HL-60 (cell line): ENCODE data around the gene RUSC1.

Source experiments
- DNase-seq, 2 experiments: peaks; one replicate each; pipeline ENCODE4 v3.0.0-alpha.2; 2010 to 2020; ENCODE audit warnings: low read depth in 1 of 2, low spot score in 1 of 2
- H3K27ac ChIP-seq: fragments of 250-450 bp; sonication (Bioruptor Pico); replicated peaks from 2 replicates; pipeline ENCODE4 v1.5.1; 2020; ENCODE audit warnings: mild to moderate bottlenecking, moderate library complexity
- H3K27me3 ChIP-seq: fragments of 250-450 bp; sonication (Bioruptor Pico); 2 replicates; pipeline ENCODE4 v1.5.1; 2021; ENCODE audit warnings: mild to moderate bottlenecking, moderate library complexity; ENCODE audit not compliant: insufficient read depth, poor library complexity, severe bottlenecking
- H3K4me3 ChIP-seq: replicated peaks from 2 replicates; pipeline ENCODE4 v1.5.1; 2011; ENCODE audit warnings: mild to moderate bottlenecking, control low read depth, low read length; ENCODE audit not compliant: insufficient read depth
- CTCF ChIP-seq: IDR thresholded peaks from one replicate; pipeline ENCODE4 v1.5.1; 2011; ENCODE audit warnings: low read length, control low read depth, inconsistent platforms; ENCODE audit not compliant: insufficient read depth
- GABPA ChIP-seq: IDR thresholded peaks from 2 replicates; pipeline ENCODE4 v1.6.1; 2012; ENCODE audit warnings: low read depth
- POLR2AphosphoS5 ChIP-seq: IDR thresholded peaks from 2 replicates; pipeline ENCODE4 v1.6.1; 2012; ENCODE audit warnings: low read depth
- REST ChIP-seq: IDR thresholded peaks from 2 replicates; pipeline ENCODE4 v1.6.1; 2012; ENCODE audit warnings: low read depth; ENCODE audit not compliant: insufficient replicate concordance
- SPI1 ChIP-seq: IDR thresholded peaks from 2 replicates; pipeline ENCODE4 v1.6.1; 2012; ENCODE audit warnings: low read depth, mild to moderate bottlenecking, borderline replicate concordance

The RUSC1 gene

GRCh38 chr1:155293086-155293749 lies 27.5 kb upstream of the RUSC1 start:
- no peak for TF ChIP-seq POLR2AphosphoS5
- TF ChIP-seq SPI1, result no peak
- no peak overlapping the region for H3K4me3 ChIP-seq
- peaks cover 12% of the 10 kb centered on the region for H3K27me3 ChIP-seq
- DNase-seq, result no peak
- no peak overlapping the region for H3K27ac ChIP-seq

DNA sequence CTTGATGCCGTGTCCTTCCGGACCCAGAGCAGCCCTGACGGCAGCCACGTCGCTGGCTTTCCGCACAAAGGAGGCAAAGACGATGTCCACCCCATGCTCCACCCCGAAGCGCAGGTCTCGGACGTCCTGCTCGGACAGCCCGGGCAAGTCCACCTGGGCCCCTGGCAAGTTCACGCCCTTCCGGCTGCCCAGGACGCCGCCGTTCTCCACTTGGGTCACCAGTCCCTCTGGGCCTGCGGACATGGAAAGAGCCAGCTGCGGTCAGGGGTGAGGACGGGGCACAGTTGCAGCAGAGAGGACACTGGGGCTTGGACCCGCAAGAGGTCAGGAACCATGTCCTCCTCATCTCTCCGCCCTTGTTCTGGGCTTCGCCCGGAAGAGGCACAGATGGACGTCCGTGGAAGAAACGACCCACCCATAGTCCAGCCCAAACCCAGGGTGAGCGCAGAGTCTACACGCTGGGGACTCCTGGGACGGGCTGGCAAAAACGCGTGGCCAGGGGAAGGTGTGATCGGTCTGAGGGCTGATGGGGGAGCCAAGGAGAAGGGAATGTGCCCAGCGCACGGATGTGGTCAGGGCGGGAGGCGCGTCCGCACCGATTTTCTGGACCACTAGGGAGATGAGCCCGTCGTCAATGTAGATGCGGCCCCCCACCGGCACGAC lies 26.0 kb upstream of the RUSC1 start:
- H3K27ac ChIP-seq, result no peak overlapping the region
- H3K4me3 ChIP-seq, result no peak overlapping the region
- TF ChIP-seq GABPA (no peak), POLR2AphosphoS5 (no peak), SPI1 (no peak), CTCF (no peak), REST (no peak)
- peaks cover 12% of the 10 kb centered on the region for H3K27me3 ChIP-seq
- DNase-seq, result no peak

DNA sequence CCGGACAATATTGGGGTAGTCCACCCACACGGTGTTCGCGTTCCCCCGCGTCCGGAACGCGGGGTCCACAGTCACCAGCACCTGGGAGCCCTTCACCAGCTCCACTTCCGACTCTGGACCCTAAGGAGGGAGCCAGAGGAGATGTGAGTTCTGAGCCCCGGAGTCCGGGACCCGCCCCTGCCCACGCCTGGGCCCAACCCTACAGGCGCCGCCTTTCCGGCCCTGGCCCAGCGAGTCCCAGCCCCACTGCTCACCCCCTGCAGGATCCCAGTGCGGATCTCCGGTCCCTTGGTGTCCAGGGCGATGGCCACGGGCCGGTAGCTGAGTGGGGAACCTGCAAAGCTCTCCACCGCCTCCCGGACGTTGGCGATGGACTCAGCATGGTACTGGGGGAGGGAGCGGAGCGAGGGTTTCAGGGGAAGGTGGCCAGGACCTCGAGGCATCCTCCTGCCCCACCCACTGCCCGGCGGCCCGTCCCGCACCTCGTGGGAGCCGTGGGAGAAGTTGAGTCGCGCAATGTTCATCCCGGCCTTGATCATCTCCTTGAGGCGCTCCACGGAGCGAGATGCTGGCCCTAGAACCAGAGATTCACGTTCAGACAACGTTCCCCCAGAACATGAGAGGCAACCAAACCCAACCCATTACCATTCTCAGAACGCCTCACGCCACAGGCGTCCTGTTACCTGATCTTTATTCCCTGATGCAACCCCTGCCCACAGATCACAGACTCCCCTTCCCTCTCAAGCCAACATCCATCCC lies 25.3 kb upstream of the RUSC1 start:
- TF ChIP-seq REST, result no peak
- no peak for TF ChIP-seq POLR2AphosphoS5
- TF ChIP-seq CTCF, result no peak
- TF ChIP-seq SPI1, result no peak
- no peak for TF ChIP-seq GABPA
- Histone ChIP-seq H3K27ac (no peak overlapping the region), H3K4me3 (no peak overlapping the region), H3K27me3 (peaks cover 12% of the 10 kb centered on the region)
- DNase-seq, result no peak

DNA sequence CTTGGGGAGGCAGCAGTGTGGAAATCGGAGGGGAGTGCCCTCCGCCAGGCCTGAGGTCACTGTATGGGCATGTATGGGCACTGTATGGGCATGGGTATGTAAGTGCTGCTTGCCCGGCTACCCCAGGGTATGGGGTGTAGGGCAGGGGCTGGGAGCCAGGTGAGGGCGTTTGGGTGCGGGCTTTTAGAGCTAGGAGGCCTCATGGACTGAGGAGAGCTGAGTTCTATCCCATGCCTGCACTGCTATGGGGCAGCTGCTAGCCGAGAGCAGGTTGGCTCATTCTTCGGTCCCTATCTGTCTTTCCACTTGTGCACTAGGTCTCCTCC lies 24.8 kb upstream of the RUSC1 start:
- Histone ChIP-seq H3K27me3 (peaks cover 12% of the 10 kb centered on the region), H3K27ac (no peak overlapping the region), H3K4me3 (no peak overlapping the region)
- TF ChIP-seq SPI1, result no peak
- DNase-seq, result no peak
